ENCODE results near the gene SURF6. TPM values are rescaled to one million over a fixed set of nuclear protein-coding genes. Genes with fewer than 3 reads are reported as not detected.

SURF6 gene
- total and polyA plus RNA-seq, 2 of the 8 experiments (the other 6 are each of a cell fraction or from before 2014, with no cell fraction given) = 6.1 to 23.7 TPM

DNA sequence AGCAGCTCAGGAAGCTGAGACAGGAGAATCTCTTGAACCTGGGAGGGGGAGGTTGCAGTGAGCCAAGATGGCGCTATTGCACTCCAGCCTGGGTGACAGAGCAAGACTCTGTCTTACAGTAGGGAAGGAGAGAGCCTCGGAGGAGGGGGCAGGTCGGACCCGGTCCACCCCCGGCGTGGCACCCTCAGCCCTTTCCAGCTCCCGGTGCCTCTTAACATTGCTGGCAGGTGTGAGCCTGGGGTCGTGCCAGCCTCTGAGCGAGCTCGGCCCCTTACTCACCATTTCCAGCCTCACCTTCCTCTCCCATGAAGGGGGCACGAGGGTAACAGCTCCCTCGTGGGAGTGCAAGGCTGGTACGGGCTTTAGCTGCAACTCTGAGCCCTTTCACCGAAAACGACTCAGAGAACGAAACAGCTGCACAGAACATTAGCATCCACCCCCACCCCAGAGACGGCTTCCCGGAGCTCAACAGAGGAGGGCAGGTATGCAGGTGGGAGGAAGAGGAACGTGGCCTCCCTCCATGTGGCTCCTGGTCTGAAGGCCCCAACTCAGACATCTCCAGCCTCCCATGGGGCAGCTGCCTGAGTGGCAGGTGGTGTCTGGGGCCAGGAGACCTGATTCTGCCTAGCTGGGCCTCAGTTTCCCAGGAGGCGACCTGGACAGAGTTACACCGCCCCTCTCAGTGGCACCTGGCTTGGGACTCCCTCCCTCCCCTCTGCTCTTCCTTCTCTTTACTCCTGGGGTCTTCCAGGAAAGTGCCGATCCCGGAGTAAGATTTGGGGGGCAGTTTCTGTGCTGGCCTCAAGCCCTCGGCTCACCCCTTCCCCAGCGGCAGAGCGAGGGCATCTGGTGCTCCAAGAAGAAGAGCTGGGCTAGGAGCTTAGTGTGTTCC is 32.5 kb downstream of the SURF6 start (continued):
- TF ChIP-seq CTBP2 (IDR thresholded peaks at IDR 0.05; ENCODE audit: borderline replicate concordance, insufficient read depth, insufficient read length, low read length) (no peak), CHD1 (IDR thresholded peaks at IDR 0.05; ENCODE audit: low read depth, low read length) (no peak), YY1 (IDR thresholded peaks at IDR 0.05; ENCODE audit: low read depth, low read length) (no peak), SP1 (IDR thresholded peaks at IDR 0.05; ENCODE audit: low read depth, low read length) (no peak), RFX5 (IDR thresholded peaks at IDR 0.05; ENCODE audit: borderline replicate concordance, low read depth, low read length) (no peak)
- TF ChIP-seq, protein P1, sequence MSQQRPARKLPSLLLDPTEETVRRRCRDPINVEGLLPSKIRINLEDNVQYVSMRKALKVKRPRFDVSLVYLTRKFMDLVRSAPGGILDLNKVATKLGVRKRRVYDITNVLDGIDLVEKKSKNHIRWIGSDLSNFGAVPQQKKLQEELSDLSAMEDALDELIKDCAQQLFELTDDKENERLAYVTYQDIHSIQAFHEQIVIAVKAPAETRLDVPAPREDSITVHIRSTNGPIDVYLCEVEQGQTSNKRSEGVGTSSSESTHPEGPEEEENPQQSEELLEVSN (IDR thresholded peaks at IDR 0.05) = no peak
- TF ChIP-seq, protein P2, sequence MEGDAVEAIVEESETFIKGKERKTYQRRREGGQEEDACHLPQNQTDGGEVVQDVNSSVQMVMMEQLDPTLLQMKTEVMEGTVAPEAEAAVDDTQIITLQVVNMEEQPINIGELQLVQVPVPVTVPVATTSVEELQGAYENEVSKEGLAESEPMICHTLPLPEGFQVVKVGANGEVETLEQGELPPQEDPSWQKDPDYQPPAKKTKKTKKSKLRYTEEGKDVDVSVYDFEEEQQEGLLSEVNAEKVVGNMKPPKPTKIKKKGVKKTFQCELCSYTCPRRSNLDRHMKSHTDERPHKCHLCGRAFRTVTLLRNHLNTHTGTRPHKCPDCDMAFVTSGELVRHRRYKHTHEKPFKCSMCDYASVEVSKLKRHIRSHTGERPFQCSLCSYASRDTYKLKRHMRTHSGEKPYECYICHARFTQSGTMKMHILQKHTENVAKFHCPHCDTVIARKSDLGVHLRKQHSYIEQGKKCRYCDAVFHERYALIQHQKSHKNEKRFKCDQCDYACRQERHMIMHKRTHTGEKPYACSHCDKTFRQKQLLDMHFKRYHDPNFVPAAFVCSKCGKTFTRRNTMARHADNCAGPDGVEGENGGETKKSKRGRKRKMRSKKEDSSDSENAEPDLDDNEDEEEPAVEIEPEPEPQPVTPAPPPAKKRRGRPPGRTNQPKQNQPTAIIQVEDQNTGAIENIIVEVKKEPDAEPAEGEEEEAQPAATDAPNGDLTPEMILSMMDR (IDR thresholded peaks at IDR 0.05; ENCODE audit: control extremely low read depth in 1 of 3, insufficient read depth in 1 of 3, low read depth in 1 of 3, low read length in 3 of 3) = no peak
